ENCODE data around the gene HTT-AS.
"Not testable (repeated sequence)": the region's sequence is repeated elsewhere in the genome, so short reads cannot be mapped to it uniquely, and the experiment has no call there.

Gene HTT-AS

GRCh38 chr4:3074078-3074845, at the start of gene HTT-AS, which contains the start of gene HTT:
TSS of gene HTT-AS (minus strand) at chr4:3074538.
TSS of gene HTT (plus strand) at chr4:3074681. CDS start at chr4:3074826, 145 bp downstream.
- DNase-seq = peak; percentile 90 to 94

DNA sequence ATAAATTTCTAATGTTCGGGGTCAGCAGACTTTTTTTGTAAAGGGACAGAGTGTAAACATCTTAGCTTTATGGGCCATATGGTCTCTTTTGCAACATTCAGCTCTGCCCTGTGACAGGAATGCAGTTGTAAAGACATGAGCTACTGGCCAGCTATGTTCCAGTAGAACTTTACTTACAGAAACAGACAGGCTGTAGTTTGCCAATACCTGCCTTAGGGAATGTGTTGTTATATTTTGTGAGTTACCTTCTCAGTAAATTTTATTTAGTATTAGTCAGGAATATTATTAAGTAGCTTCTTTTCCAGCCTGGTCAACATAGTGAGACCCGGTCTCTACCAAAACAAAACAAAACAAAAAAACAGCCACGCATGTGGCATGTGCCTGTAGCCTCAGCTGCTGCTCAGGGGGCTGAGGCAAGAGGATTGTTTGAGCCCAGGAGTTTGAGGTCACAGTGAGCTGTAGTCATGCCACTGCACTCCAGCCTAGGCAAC, 48.9 kb upstream of the HTT-AS start:
- DNase-seq = no peak

DNA sequence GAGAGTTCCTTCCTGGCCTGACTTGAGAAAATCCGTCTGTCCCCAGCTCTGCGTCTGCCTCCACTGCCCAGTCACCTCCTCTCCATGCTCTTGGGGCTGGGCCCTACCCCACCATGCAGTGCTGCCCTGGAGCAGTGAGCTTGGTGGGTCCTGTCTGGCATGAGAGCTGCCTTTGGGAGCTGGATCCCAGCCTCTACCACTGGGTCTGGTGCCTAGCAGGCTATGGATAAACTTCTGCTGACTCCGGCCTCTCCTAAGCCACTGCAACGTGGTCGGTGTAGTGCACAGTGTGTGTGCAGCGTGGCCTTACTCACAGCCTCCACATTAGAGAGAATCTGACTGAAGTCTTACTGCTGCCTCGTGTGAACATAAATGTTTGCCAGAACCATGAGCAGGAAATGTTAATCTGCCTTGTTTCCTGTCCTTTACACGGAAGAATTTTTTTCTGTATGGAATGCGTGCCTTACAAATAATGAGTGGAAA, 47.8 kb upstream of the HTT-AS start:
- no peak for DNase-seq

DNA sequence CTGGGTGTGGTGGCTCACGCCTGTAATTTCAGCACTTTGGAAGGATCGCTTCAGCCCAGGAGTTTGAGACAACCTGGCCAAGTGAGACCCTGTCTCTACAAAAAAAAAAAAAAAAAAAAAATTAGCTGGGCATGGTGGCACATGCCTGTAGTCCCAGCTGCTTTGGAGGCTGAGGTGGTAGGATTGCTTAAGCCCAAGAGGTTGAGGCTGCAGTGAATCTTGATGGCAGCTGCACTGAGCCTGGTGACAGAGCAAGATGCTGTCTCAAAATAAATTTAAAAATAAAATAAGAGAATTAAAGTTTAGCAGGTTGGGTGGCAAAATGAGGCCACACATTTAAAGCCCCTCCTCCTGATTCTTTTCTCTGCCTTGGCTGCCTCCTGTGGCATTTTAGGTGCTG, 47.3 kb upstream of the HTT-AS start:
- DNase-seq = no peak

DNA sequence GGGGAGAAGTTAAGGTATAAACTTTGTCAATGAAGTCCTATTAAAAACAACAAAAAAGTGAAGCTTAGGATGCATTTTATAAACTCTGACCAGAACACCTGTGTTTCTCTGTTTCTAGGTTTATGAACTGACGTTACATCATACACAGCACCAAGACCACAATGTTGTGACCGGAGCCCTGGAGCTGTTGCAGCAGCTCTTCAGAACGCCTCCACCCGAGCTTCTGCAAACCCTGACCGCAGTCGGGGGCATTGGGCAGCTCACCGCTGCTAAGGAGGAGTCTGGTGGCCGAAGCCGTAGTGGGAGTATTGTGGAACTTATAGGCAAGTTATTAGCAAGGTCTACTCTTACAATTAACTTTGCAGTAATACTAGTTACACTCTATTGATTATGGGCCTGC, 46.8 kb upstream of the HTT-AS start:
- DNase-seq = no peak

DNA sequence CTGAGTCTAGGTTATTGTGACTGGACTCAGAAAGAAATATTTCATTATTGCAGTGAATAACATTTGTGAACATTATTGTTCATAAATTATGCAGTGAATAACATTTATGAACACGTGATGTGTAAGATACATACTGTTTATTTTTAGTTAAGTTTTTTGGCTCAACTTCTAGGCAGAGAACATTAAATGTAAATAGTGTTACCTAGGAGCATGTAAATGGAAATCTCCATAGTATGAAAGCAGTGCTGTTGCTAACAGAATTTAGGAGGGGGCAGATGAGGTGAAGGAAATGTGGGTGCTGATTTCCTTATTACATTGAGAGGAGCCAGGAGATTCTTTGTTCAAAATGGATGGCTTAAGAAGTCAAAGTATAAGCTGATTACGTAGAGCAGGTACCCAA, 45.1 kb upstream of the HTT-AS start:
- no peak for DNase-seq

GRCh38 chr4:3118312-3118711, 44.0 kb upstream of the HTT-AS start:
- no peak for DNase-seq

- no peak for DNase-seq
These were observed 42.6 kb upstream of the HTT-AS start for GRCh38 chr4:3116955-3117354.

GRCh38 chr4:3115637-3116270, 41.4 kb upstream of the HTT-AS start:
- DNase-seq = no peak

DNA sequence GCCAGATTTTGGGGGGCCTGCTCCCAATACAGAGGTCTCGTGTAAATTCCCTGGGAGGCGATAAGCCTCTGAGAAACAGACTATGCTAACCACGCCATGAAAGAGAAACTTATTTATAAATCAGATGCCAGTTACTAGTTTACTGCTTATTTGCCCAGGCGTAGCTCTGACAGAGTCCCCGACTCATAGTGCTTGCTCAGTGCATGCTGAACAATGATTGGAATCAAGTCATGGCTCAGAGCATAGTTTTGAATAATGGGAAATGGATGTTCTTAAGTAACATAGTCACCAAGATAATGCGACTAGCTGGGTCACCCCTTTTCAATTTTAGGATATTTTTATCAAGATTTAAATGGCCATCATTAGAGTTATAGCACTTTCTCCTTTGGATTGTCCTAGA, 40.0 kb upstream of the HTT-AS start:
- no peak for DNase-seq

- no peak for DNase-seq
These were observed 38.5 kb upstream of the HTT-AS start for GRCh38 chr4:3112609-3113469.

DNA sequence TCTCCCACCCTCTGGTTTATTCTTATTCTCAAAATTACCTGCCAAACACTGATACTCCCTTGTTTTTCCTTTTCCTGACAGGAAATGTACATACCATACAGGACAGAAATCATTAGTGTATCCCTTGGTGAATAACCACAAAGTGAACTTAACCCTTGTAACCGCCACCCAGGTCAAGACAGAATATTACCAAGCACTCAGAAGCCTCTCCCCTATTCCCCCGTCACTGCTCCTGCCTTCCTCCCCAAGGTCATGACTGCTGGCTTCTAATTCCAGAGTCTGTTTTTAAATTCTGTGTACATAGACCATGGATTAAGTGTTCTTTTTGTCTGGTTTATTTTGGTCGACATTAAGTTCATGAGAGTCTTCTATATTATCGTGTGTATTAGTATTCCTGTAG, 37.9 kb upstream of the HTT-AS start:
- no peak for DNase-seq

DNA sequence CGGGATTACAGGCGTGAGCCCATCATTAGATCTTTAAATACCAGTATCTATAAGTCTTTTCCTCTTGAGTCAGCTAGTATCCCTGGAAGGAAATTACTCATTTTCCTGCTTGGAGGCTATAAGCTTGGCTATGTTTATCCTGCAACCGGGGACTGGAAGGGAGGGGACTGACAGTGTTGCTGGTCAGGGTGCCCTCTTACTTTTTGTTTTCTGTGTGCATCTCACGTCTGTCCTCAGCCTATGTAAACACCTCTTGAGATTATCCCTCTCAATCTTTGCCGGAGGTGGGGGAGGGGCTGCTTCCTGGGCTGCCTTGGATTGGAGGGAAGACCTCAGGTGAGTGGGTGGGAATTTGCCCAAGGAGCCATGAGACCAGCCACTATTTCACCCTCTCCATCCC, 37.1 kb upstream of the HTT-AS start:
- DNase-seq = no peak

DNA sequence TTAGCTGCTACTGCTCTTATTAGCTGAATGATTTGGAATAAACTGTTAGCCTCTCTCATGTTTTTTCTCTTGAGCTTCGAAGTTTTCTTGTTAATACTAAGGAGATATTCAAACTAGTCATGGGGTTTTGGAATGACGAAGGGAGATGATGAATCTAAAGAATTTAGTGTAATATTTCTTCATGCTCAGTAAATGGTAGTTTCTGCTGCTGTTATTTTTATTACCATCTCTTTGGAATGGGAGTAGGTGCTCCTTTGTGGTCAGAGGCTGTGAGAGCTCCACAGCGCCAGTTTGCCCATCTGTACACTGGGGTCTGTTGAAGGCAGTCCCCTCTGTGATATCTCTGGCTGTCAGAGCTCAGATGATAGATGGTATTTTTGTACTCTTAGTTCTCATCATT, 33.9 kb upstream of the HTT-AS start:
- no peak for DNase-seq

DNA sequence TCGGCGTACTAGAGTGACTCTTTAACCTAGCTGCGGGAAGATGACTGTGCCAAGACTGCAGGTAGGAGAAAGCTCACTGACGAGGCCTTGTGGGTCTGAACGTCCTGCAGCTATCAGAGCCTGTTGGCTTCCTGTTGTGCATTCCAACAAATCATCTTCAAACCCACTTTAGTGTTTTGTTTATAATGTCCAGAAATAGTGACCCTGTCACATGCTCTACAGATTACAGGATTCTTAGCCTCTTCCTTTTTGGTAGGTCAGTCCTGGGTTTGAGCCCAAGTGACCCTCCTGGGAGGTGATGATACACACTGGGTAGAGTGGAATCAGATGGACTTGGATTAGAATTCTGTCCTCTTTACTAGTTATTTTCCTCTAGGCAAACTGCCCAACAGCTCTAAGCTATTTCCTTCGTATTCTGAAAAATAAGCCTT, 33.4 kb upstream of the HTT-AS start:
- DNase-seq = no peak

GRCh38 chr4:3107271-3107670, 32.9 kb upstream of the HTT-AS start:
- DNase-seq = no peak

DNA sequence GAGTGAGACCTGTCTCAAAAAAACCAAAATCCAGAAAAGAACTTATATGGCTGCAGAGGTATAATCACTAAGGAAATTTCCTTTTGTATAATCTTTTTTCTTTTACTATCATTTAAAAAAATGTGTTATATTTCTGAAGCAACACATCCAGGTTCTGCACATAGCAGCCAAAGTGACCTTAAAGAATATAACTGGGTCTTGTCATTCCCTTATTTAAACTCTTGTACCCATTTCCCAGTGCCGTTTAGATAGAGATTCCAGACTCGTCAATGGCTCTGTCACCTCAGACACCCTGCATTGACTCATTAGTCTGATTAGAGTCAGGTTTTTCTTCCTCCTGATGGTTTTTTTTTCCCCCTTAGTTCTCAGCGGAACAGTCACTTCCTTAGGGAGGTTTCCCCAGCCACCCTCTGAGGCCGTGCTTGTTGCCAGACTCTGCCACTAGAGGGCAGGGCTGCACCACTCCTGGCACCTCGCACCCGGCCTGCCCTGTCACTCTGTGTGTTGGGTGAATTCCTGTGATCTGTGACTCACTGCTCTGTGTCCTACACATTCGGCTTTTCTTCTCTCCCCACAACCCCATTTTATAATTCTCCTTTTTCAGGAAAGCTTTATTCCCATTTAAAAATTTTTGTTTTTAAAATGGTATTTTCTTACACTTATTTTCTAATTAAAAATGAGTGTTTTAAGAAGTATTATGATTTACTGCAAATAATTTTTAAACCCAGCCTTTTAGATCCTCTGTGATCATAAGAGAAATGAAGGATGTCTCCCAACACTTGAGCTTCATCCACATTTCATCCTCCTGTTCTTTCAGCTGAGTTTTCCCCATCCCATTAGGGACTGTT, 32.2 kb upstream of the HTT-AS start:
- DNase-seq = peak; percentile 93 to 97

- no peak for DNase-seq
These were observed 24.0 kb upstream of the HTT-AS start for GRCh38 chr4:3098346-3098745.

DNA sequence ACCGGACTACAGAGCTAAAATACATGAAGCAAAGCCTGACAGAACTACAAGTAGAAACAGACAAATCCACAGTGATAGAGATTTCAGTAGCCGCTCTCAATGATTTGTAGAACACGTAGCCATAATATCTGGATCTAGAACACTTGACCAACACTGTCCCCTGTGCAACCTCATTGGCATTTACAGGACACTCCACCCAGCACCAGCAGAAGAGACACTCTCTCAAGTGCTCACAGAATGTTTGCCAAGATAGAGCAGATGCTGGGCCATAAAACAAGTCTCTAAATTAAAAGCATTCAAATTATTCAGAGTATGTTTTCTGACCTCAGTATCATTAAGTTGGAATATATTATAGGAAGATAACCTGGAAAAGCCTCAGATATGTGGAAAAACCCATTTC, 21.9 kb upstream of the HTT-AS start:
- DNase-seq = no peak

DNA sequence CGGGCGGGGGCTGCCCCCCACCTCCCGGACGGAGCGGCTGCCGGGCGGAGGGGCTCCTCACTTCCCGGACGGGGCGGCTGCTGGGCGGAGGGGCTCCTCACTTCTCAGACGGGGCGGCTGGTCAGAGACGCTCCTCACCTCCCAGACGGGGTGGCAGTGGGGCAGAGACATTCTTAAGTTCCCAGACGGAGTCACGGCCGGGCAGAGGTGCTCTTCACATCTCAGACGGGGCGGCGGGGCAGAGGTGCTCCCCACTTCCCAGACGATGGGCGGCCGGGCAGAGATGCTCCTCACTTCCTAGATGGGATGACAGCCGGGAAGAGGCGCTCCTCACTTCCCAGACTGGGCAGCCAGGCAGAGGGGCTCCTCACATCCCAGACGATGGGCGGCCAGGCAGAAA, 20.4 kb upstream of the HTT-AS start:
- not testable (repeated sequence) for DNase-seq

- DNase-seq = no peak
These were observed 17.1 kb upstream of the HTT-AS start for GRCh38 chr4:3091464-3091863.

DNA sequence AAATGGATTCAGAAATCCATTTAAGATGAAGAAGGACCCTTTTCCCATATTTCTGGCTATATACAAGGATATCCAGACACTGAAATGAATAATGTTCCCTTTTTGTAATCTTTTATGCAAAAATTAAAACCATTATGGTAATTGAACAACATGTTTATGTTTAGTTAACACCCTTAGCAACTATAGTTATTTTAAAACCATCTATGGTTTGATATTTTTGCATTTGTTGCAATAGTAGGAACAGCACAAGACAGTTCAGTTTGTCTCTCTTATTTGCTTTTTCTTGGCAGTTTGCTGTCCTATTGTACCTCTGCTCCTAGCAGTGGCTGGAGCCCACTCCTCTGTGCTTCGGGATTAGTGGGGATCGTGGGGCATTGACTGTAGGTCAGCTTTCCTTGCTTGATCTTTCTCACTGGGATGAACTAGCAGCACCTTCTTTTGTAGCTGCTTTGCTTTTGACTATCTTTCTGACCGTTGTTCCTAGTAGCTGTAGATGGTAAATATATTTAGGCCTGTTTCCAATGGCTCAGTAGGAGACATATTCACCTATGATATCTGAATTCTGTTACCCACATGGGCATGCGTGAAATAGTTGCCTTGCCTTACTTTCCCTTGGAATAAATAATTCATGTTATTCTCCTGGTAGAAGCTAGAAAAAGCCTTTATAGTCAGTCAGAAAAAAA, 12.9 kb upstream of the HTT-AS start:
- no peak for DNase-seq
